GM19372 (cell line): Measurements from ENCODE around the gene FAU.
"Not testable (repeated sequence)": the region's sequence is repeated elsewhere in the genome, so short reads cannot be mapped to it uniquely, and the experiment has no call there.

Source experiments
- ATAC-seq: cut with Tn5 transposase; IDR thresholded peaks from one replicate; pipeline ENCODE4 v1.9.1; 2021; ENCODE audit warnings: mild to moderate bottlenecking, low read depth, moderate library complexity; ENCODE audit not compliant: unreplicated experiment

The FAU gene

GRCh38 chr11:65124480-65125196 is 2.7 kb upstream of the FAU start:
- ATAC-seq = no peak

- ATAC-seq = no peak
Measured at GRCh38 chr11:65121447-65121864, 478 bp downstream of the FAU start.

GRCh38 chr11:65120831-65121230 is 1.1 kb downstream of the FAU start:
- no peak for ATAC-seq

GRCh38 chr11:65119670-65119995 is 2.3 kb downstream of the FAU start:
- no peak for ATAC-seq

- not testable (repeated sequence) for ATAC-seq
Measured at GRCh38 chr11:65118891-65119669, 2.9 kb downstream of the FAU start.

GRCh38 chr11:65118097-65118837 is 3.7 kb downstream of the FAU start:
- no peak for ATAC-seq

- peak; percentile 61 for ATAC-seq
Measured at GRCh38 chr11:65117206-65118096, 4.5 kb downstream of the FAU start, which contains the start of gene ZNHIT2. Gene ZNHIT2 (minus strand): TSS chr11:65117701. CDS start chr11:65117653, 48 bp downstream.

GRCh38 chr11:65116370-65117205 is 5.3 kb downstream of the FAU start:
- ATAC-seq = no peak

GRCh38 chr11:65115361-65116082 is 6.4 kb downstream of the FAU start:
- no peak for ATAC-seq

GRCh38 chr11:65114538-65115171 is 7.3 kb downstream of the FAU start:
- ATAC-seq = no peak

- ATAC-seq = no peak
Measured at GRCh38 chr11:65113839-65114238, 8.1 kb downstream of the FAU start.

GRCh38 chr11:65113361-65113756 is 8.6 kb downstream of the FAU start:
- ATAC-seq = no peak

- ATAC-seq = no peak
Measured at GRCh38 chr11:65112546-65113360, 9.2 kb downstream of the FAU start.

GRCh38 chr11:65111744-65112545 is 10.0 kb downstream of the FAU start, which contains the start of gene TM7SF2:
Gene TM7SF2 (plus strand): TSS chr11:65111872. CDS start chr11:65112016, 144 bp downstream.
- ATAC-seq = peak; percentile 62

GRCh38 chr11:65111159-65111743 is 10.7 kb downstream of the FAU start:
- ATAC-seq = no peak

GRCh38 chr11:65110354-65110861 is 11.5 kb downstream of the FAU start:
- no peak for ATAC-seq
